ENCODE results near the gene RABGAP1L. TPM values are rescaled to one million over a fixed set of nuclear protein-coding genes. Genes with fewer than 3 reads are reported as not detected.

RABGAP1L gene
- total and polyA plus RNA-seq, 4 donors = 4.8 to 53.5 (median 18.8) TPM

DNA sequence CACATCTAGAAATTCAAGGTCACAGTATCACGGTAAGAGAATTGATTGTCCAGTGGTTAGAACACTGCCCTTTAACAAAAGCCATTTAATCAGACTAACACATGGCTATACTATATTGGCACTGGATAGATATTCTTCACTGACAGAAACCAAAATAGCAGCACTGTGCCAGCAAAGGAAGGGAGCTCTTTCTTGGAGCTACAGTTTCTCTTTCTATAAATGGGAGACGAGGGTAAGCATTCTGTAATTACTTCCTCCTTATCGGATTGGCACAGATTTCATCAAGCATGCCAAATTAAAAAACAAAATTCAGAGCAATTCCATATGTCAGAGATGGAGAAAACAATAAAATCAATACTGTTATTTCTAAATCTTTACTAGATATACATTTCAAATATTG lies 724.7 kb downstream of the RABGAP1L start:
- DNase-seq (ENCODE audit: low spot score) = no peak
- peaks cover 0 to 2% (median under 1%) of the 10 kb centered on the region in 4 donors for H3K36me3 ChIP-seq (ENCODE audit: control insufficient read depth in 4 of 4, insufficient read depth in 3 of 4, low read depth in 1 of 4, low read length in 3 of 4)
- H3K9me3 ChIP-seq (ENCODE audit: control insufficient read depth in 4 of 4, low read length in 3 of 4) = no peaks in the 10 kb centered on the region
- no peaks in the 10 kb centered on the region for H3K27me3 ChIP-seq (ENCODE audit: control insufficient read depth in 4 of 4, insufficient read depth in 4 of 4, low read length in 3 of 4)
- H3K27ac ChIP-seq (ENCODE audit: low read depth in 1 of 2, low read length in 2 of 2) = no peak overlapping the region
- peaks cover 0 to 4% (median 0%) of the 10 kb centered on the region in 4 donors for H3K4me1 ChIP-seq (ENCODE audit: control insufficient read depth in 4 of 4, insufficient read depth in 4 of 4, low read length in 3 of 4)
- H3K4me3 ChIP-seq (ENCODE audit: low read depth in 1 of 3, low read length in 3 of 3) = no peak overlapping the region
- no peak for TF ChIP-seq RXRA (IDR thresholded peaks at IDR 0.05)
- no peak for TF ChIP-seq HNF4G (IDR thresholded peaks at IDR 0.05)
- TF ChIP-seq YY1 (IDR thresholded peaks at IDR 0.05) = no peak
- TF ChIP-seq TAF1 (conservative IDR thresholded peaks at IDR 0.05) = no peak
- TF ChIP-seq, protein P1, sequence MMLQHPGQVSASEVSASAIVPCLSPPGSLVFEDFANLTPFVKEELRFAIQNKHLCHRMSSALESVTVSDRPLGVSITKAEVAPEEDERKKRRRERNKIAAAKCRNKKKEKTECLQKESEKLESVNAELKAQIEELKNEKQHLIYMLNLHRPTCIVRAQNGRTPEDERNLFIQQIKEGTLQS (IDR thresholded peaks at IDR 0.05) = no peak
- TF ChIP-seq, protein P2, sequence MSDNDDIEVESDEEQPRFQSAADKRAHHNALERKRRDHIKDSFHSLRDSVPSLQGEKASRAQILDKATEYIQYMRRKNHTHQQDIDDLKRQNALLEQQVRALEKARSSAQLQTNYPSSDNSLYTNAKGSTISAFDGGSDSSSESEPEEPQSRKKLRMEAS (IDR thresholded peaks at IDR 0.05) = no peak
- no peak for TF ChIP-seq FOXA1 (IDR thresholded peaks at IDR 0.05)
- TF ChIP-seq HNF4A (conservative IDR thresholded peaks at IDR 0.05) = no peak
- no peak for TF ChIP-seq EGR1 (IDR thresholded peaks at IDR 0.05; ENCODE audit: low read depth in 2 of 2)
- no peak for TF ChIP-seq NR2F2 (IDR thresholded peaks at IDR 0.05)
- no peak for TF ChIP-seq FOXA2 (IDR thresholded peaks at IDR 0.05)
- no peak overlapping the region for H3K9ac ChIP-seq (ENCODE audit: low read depth in 1 of 2, low read length in 2 of 2)
- WGBS = 61% methylated on average over 3 of the region's 3 CpGs

DNA sequence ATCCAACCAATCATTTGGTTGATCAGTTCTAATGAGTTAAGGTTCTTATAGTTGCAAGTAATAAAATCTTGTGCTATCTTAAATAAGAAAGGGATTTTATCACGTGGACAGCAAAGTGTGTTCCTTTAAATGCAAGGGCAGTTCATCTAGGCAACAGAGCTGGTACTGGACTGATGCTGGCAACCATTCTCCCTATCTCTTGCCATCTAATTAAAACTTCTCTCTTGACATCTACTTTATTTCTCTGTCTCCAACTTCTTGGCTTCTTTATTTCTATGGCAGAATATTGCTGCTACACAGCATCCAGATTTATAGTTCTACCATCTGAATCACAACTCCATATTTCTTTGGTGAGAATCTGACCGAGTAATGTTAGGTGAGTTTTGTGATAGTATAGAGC lies 725.2 kb downstream of the RABGAP1L start:
- Histone ChIP-seq H3K9me3 (ENCODE audit: control insufficient read depth in 4 of 4, low read length in 3 of 4) (no peaks in the 10 kb centered on the region), H3K36me3 (ENCODE audit: control insufficient read depth in 4 of 4, insufficient read depth in 3 of 4, low read depth in 1 of 4, low read length in 3 of 4) (peaks cover 0 to 2% (median under 1%) of the 10 kb centered on the region in 4 donors), H3K27me3 (ENCODE audit: control insufficient read depth in 4 of 4, insufficient read depth in 4 of 4, low read length in 3 of 4) (no peaks in the 10 kb centered on the region), H3K4me1 (ENCODE audit: control insufficient read depth in 4 of 4, insufficient read depth in 4 of 4, low read length in 3 of 4) (peaks cover 0 to 4% (median 0%) of the 10 kb centered on the region in 4 donors), H3K4me3 (ENCODE audit: low read depth in 1 of 3, low read length in 3 of 3) (no peak overlapping the region), H3K27ac (ENCODE audit: low read depth in 1 of 2, low read length in 2 of 2) (no peak overlapping the region), H3K9ac (ENCODE audit: low read depth in 1 of 2, low read length in 2 of 2) (no peak overlapping the region)
- DNase-seq (ENCODE audit: low spot score) = no peak
- WGBS = 89% methylated on average over 2 of the region's 2 CpGs
- TF ChIP-seq, protein P3, sequence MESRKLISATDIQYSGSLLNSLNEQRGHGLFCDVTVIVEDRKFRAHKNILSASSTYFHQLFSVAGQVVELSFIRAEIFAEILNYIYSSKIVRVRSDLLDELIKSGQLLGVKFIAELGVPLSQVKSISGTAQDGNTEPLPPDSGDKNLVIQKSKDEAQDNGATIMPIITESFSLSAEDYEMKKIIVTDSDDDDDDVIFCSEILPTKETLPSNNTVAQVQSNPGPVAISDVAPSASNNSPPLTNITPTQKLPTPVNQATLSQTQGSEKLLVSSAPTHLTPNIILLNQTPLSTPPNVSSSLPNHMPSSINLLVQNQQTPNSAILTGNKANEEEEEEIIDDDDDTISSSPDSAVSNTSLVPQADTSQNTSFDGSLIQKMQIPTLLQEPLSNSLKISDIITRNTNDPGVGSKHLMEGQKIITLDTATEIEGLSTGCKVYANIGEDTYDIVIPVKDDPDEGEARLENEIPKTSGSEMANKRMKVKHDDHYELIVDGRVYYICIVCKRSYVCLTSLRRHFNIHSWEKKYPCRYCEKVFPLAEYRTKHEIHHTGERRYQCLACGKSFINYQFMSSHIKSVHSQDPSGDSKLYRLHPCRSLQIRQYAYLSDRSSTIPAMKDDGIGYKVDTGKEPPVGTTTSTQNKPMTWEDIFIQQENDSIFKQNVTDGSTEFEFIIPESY (IDR thresholded peaks at IDR 0.05) = no peak
- TF ChIP-seq FOXA1 (IDR thresholded peaks at IDR 0.05) (no peak), TAF1 (conservative IDR thresholded peaks at IDR 0.05) (no peak), GABPA (IDR thresholded peaks at IDR 0.05 in 1 of 2, conservative IDR thresholded peaks at IDR 0.05 in 1 of 2) (no peak), NR2F2 (IDR thresholded peaks at IDR 0.05) (no peak), HNF4G (IDR thresholded peaks at IDR 0.05) (no peak), RAD21 (IDR thresholded peaks at IDR 0.05) (no peak), JUND (IDR thresholded peaks at IDR 0.05) (no peak), HNF4A (conservative IDR thresholded peaks at IDR 0.05) (no peak)
- TF ChIP-seq, protein P1 (IDR thresholded peaks at IDR 0.05) = no peak
- TF ChIP-seq, protein P4, sequence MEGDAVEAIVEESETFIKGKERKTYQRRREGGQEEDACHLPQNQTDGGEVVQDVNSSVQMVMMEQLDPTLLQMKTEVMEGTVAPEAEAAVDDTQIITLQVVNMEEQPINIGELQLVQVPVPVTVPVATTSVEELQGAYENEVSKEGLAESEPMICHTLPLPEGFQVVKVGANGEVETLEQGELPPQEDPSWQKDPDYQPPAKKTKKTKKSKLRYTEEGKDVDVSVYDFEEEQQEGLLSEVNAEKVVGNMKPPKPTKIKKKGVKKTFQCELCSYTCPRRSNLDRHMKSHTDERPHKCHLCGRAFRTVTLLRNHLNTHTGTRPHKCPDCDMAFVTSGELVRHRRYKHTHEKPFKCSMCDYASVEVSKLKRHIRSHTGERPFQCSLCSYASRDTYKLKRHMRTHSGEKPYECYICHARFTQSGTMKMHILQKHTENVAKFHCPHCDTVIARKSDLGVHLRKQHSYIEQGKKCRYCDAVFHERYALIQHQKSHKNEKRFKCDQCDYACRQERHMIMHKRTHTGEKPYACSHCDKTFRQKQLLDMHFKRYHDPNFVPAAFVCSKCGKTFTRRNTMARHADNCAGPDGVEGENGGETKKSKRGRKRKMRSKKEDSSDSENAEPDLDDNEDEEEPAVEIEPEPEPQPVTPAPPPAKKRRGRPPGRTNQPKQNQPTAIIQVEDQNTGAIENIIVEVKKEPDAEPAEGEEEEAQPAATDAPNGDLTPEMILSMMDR (IDR thresholded peaks at IDR 0.05; ENCODE audit: low read depth, low read length, missing input control) = no peak
- TF ChIP-seq, protein P5, sequence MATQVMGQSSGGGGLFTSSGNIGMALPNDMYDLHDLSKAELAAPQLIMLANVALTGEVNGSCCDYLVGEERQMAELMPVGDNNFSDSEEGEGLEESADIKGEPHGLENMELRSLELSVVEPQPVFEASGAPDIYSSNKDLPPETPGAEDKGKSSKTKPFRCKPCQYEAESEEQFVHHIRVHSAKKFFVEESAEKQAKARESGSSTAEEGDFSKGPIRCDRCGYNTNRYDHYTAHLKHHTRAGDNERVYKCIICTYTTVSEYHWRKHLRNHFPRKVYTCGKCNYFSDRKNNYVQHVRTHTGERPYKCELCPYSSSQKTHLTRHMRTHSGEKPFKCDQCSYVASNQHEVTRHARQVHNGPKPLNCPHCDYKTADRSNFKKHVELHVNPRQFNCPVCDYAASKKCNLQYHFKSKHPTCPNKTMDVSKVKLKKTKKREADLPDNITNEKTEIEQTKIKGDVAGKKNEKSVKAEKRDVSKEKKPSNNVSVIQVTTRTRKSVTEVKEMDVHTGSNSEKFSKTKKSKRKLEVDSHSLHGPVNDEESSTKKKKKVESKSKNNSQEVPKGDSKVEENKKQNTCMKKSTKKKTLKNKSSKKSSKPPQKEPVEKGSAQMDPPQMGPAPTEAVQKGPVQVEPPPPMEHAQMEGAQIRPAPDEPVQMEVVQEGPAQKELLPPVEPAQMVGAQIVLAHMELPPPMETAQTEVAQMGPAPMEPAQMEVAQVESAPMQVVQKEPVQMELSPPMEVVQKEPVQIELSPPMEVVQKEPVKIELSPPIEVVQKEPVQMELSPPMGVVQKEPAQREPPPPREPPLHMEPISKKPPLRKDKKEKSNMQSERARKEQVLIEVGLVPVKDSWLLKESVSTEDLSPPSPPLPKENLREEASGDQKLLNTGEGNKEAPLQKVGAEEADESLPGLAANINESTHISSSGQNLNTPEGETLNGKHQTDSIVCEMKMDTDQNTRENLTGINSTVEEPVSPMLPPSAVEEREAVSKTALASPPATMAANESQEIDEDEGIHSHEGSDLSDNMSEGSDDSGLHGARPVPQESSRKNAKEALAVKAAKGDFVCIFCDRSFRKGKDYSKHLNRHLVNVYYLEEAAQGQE (IDR thresholded peaks at IDR 0.05) = no peak

Data from liver (tissue), 9 donors.